IMR-90 (cell line): Measurements from ENCODE around the gene EIF4B.

ENCODE experiments used
- CEBPB ChIP-seq: IDR thresholded peaks from 2 replicates; pipeline ENCODE4 v1.6.1; 2012; ENCODE audit warnings: low read depth, low read length, improper control_type of control experiment
- CTCF ChIP-seq: conservative IDR thresholded peaks from 2 replicates; pipeline ENCODE4 v1.5.1; 2012; ENCODE audit warnings: mild to moderate bottlenecking, low read depth, low read length, improper control_type of control experiment
- MAFK ChIP-seq: IDR thresholded peaks from 2 replicates; pipeline ENCODE4 v1.6.1; 2012; ENCODE audit warnings: low read depth, low read length, improper control_type of control experiment
- MXI1 ChIP-seq: IDR thresholded peaks from 2 replicates; pipeline ENCODE4 v1.6.1; 2012; ENCODE audit warnings: low read depth, mild to moderate bottlenecking, low read length, moderate library complexity, borderline replicate concordance
- POLR2A ChIP-seq: IDR thresholded peaks from 2 replicates; pipeline ENCODE4 v1.6.1; 2012; ENCODE audit warnings: mild to moderate bottlenecking, low read depth, low read length
- RAD21 ChIP-seq: IDR thresholded peaks from 2 replicates; pipeline ENCODE4 v1.6.1; 2012; ENCODE audit warnings: low read length, improper control_type of control experiment
- RFX5 ChIP-seq: IDR thresholded peaks from 2 replicates; pipeline ENCODE4 v1.8.0; 2012; ENCODE audit warnings: low read depth, mild to moderate bottlenecking, low read length, moderate library complexity
- SMC3 ChIP-seq: fragments of 150-350 bp; IDR thresholded peaks from 2 replicates; pipeline ENCODE4 v1.6.1; 2016; ENCODE audit warnings: low read depth, mild to moderate bottlenecking, antibody characterized with exemption, low read length, moderate library complexity
- TF ChIP-seq, protein P1 (sequence below): fragments of 150-350 bp; IDR thresholded peaks from 2 replicates; pipeline ENCODE4 v1.6.1; 2017; ENCODE audit warnings: mild to moderate bottlenecking, antibody characterized with exemption, low read length, low read depth

DNA sequence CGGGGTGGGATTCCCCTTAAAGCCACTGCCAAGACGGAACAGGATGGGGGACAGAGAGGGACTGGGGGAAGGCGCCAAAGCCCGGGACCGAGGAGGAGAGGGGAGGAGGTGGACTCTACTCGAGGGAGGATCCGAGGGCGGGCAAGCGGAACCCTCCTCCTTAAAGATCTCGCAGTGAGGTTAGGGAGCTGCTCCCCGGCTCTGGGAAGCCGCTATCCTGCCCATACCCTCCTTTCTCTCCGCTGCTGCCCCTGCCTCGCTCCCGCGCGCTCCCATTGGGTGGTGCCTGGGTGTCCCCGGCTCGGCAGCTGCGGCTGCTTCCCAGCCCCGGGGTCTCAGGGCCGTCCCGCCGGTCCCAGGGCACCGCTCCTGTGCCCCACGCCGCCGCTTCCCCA is 40.9 kb upstream of the EIF4B start:
- TF ChIP-seq, protein P1, sequence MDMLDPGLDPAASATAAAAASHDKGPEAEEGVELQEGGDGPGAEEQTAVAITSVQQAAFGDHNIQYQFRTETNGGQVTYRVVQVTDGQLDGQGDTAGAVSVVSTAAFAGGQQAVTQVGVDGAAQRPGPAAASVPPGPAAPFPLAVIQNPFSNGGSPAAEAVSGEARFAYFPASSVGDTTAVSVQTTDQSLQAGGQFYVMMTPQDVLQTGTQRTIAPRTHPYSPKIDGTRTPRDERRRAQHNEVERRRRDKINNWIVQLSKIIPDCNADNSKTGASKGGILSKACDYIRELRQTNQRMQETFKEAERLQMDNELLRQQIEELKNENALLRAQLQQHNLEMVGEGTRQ, result no peak
- TF ChIP-seq CTCF (no peak), SMC3 (no peak), POLR2A (no peak), RAD21 (no peak), MAFK (no peak), CEBPB (no peak), MXI1 (no peak), RFX5 (no peak)
